ENCODE results near the gene SLC1A5.

SLC1A5 gene

GRCh38 chr19:46791944-46792343, 3.5 kb upstream of the SLC1A5 start:
- Histone ChIP-seq H3K4me3 (ENCODE audit: low read depth, low read length) (no peak overlapping the region), H3K4me1 (ENCODE audit: control insufficient read depth, insufficient read depth, low read length) (peaks cover 11% of the 10 kb centered on the region), H3K9me3 (ENCODE audit: control insufficient read depth, insufficient read depth, low read depth, low read length) (no peaks in the 10 kb centered on the region), H3K27ac (ENCODE audit: extremely low read depth, low read depth, low read length) (no peak overlapping the region), H3K36me3 (ENCODE audit: control insufficient read depth in 2 of 2, insufficient read depth in 1 of 2, low read length in 2 of 2) (no peaks in the 10 kb centered on the region)
- CTCF ChIA-PET = interaction anchor here (0.6 to 2.7 kb wide), 5 partner anchors 25 to 197 kb away, joined by 3 to 7 read pairs (median 3); no protein-coding TSS in a partner anchor
- POLR2A ChIA-PET = no interaction called here
- TF ChIP-seq ZNF121 (tag by site-specific recombination; IDR thresholded peaks at IDR 0.05) (peak; percentile 39; the same call in 1 of the 2 replicates), ZSCAN4 (tag by site-specific recombination; IDR thresholded peaks at IDR 0.05) (peak; percentile 77), ZSCAN5A (tag by site-specific recombination; IDR thresholded peaks at IDR 0.05) (no peak)

GRCh38 chr19:46789371-46789770, 977 bp upstream of the SLC1A5 start:
- Histone ChIP-seq H3K27ac (ENCODE audit: extremely low read depth, low read depth, low read length) (no peak overlapping the region), H3K4me1 (ENCODE audit: control insufficient read depth, insufficient read depth, low read length) (peaks cover 14% of the 10 kb centered on the region), H3K9me3 (ENCODE audit: control insufficient read depth, insufficient read depth, low read depth, low read length) (no peaks in the 10 kb centered on the region), H3K4me3 (ENCODE audit: low read depth, low read length) (no peak overlapping the region), H3K36me3 (ENCODE audit: control insufficient read depth in 2 of 2, insufficient read depth in 1 of 2, low read length in 2 of 2) (peaks cover 9 to 17% of the 10 kb centered on the region in 2 experiments; a peak in 2 of 3 replicates)
- CTCF ChIA-PET = interaction anchor here (0.8 to 3.9 kb wide), 5 partner anchors 24 to 202 kb away, joined by 3 to 25 read pairs (median 5); no protein-coding TSS in a partner anchor
- POLR2A ChIA-PET = interaction anchor here (0.6 to 3.7 kb wide), 14 partner anchors 9 to 920 kb away, joined by 3 to 50 read pairs (median 10); partner anchors contain the start of gene AP2S1
- TF ChIP-seq ZNF157 (tag by site-specific recombination; IDR thresholded peaks at IDR 0.05) (no peak), ZBTB21 (tag by site-specific recombination; IDR thresholded peaks at IDR 0.05) (no peak), ZNF777 (tag by site-specific recombination; IDR thresholded peaks at IDR 0.05; ENCODE audit: borderline replicate concordance) (no peak), ZNF768 (tag by site-specific recombination; IDR thresholded peaks at IDR 0.05) (no peak), ZBTB6 (tag by site-specific recombination; IDR thresholded peaks at IDR 0.05) (no peak), ZNF529 (tag by site-specific recombination; IDR thresholded peaks at IDR 0.05; ENCODE audit: insufficient replicate concordance) (no peak), ZNF561 (tag by site-specific recombination; IDR thresholded peaks at IDR 0.05; ENCODE audit: borderline replicate concordance) (no peak), ZNF211 (tag by site-specific recombination; IDR thresholded peaks at IDR 0.05; ENCODE audit: low read depth) (no peak), HIC1 (tag by site-specific recombination; IDR thresholded peaks at IDR 0.05) (no peak), ZNF621 (tag by site-specific recombination; IDR thresholded peaks at IDR 0.05) (no peak), ZNF518A (tag by site-specific recombination; conservative IDR thresholded peaks at IDR 0.05; ENCODE audit: low read depth) (no peak), KLF9 (tag by site-specific recombination; IDR thresholded peaks at IDR 0.05; ENCODE audit: low read depth) (no peak), ZNF398 (tag by site-specific recombination; IDR thresholded peaks at IDR 0.05) (no peak), REPIN1 (tag by site-specific recombination; IDR thresholded peaks at IDR 0.05; ENCODE audit: low read depth) (no peak)

All from HEK293 (cell line).